ENCODE measurements around the gene CPTP.

CPTP gene

DNA sequence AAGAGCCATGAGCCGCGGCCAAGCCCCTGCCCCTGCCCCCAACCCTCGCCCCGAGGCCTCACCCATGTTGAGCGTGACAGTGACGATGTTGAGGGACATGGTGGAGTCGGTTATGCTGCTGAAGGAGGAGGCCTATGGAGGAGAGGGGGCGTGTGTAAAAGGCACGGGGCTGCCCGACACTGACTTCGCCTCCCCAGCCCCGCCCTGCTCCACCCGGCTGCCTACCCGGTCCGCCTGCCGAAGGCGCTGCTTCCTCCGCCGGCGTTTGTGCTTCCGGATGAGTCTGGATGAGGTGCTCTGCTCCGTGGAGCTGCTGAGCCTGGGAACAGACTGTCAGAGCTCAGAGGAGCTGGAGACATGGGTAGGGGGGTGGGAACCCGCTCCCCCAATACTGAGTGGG is 15.6 kb downstream of the CPTP start:
- H3K9ac ChIP-seq (ENCODE audit: low read depth, low read length, poor library complexity, severe bottlenecking): no peak overlapping the region
- no peaks in the 10 kb centered on the region for H3K4me1 ChIP-seq (ENCODE audit: insufficient read depth, low read length, poor library complexity, severe bottlenecking)
- H3K9me3 ChIP-seq (ENCODE audit: insufficient read depth, low read depth, low read length): no peaks in the 10 kb centered on the region
- no peak overlapping the region for H3K4me3 ChIP-seq (ENCODE audit: low read length, poor library complexity, severe bottlenecking)
- H2AFZ ChIP-seq (ENCODE audit: low read length): no peak overlapping the region
- H3F3A ChIP-seq (ENCODE audit: low read depth): no peaks in the 10 kb centered on the region
- H3K79me2 ChIP-seq (ENCODE audit: insufficient read depth, low read length): no peaks in the 10 kb centered on the region
- no peak overlapping the region for H3K4me2 ChIP-seq (ENCODE audit: low read depth, low read length, poor library complexity, severe bottlenecking)
- no peaks in the 10 kb centered on the region; the same call in 1 of the 2 replicates for H3K36me3 ChIP-seq (ENCODE audit: insufficient read depth, low read length)
- no peaks in the 10 kb centered on the region for H3K27me3 ChIP-seq (ENCODE audit: insufficient read depth, low read length, poor library complexity, severe bottlenecking)
- H4K20me1 ChIP-seq (ENCODE audit: insufficient read depth, low read length, poor library complexity, severe bottlenecking): peaks cover 9% of the 10 kb centered on the region
- TF ChIP-seq CTCF (conservative IDR thresholded peaks at IDR 0.05; ENCODE audit: low read length): no peak
- no peak for TF ChIP-seq EZH2phosphoT487 (IDR thresholded peaks at IDR 0.05; ENCODE audit: borderline replicate concordance)
- no peaks in the 10 kb centered on the region for H3K9me2 ChIP-seq (replicated peaks; ENCODE audit: low read depth, low read length)

DNA sequence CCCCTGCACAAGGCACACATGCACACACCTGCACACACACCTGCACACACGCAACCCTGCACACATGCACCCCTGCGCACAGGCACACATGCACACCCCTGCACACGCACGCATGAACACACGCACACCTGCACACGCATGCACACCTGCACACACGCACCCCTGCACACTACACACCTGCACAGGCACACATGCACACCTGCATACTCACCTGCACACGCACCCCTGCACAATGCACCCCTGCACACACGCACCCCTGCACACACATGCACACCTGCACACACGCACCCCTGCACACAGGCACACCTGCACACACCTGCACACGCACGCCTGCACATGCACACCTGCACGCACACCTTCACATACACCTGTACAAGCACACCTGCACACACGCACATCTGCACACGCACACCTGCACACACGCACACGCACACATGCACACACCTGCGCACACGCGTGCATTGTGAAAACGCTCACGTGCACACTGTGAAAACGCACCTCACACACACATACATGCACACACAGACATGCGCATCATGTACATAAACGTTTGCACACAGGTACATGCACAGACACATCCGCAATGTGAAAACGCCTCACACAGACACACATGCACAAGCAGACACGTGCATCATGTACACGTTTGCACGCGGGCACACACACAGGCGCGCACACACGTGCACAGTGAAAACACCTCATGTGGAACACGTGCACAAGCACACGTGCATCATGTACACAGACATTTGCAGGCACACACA is 16.4 kb downstream of the CPTP start:
- no peak overlapping the region for H2AFZ ChIP-seq (ENCODE audit: low read length)
- no peaks in the 10 kb centered on the region for H3K4me1 ChIP-seq (ENCODE audit: insufficient read depth, low read length, poor library complexity, severe bottlenecking)
- H3K36me3 ChIP-seq (ENCODE audit: insufficient read depth, low read length): no peaks in the 10 kb centered on the region; the same call in 1 of the 2 replicates
- TF ChIP-seq CTCF (conservative IDR thresholded peaks at IDR 0.05; ENCODE audit: low read length) (no peak), EZH2phosphoT487 (IDR thresholded peaks at IDR 0.05; ENCODE audit: borderline replicate concordance) (no peak)
- H3F3A ChIP-seq (ENCODE audit: low read depth): no peaks in the 10 kb centered on the region
- no peak overlapping the region for H3K4me3 ChIP-seq (ENCODE audit: low read length, poor library complexity, severe bottlenecking)
- peaks cover 5% of the 10 kb centered on the region; the same call in 1 of the 2 replicates for H3K79me2 ChIP-seq (ENCODE audit: insufficient read depth, low read length)
- H3K9me2 ChIP-seq (replicated peaks; ENCODE audit: low read depth, low read length): no peaks in the 10 kb centered on the region
- H3K27me3 ChIP-seq (ENCODE audit: insufficient read depth, low read length, poor library complexity, severe bottlenecking): no peaks in the 10 kb centered on the region
- H3K4me2 ChIP-seq (ENCODE audit: low read depth, low read length, poor library complexity, severe bottlenecking): no peak overlapping the region
- no peaks in the 10 kb centered on the region for H3K9me3 ChIP-seq (ENCODE audit: insufficient read depth, low read depth, low read length)
- peaks cover 9% of the 10 kb centered on the region for H4K20me1 ChIP-seq (ENCODE audit: insufficient read depth, low read length, poor library complexity, severe bottlenecking)
- no peak overlapping the region for H3K9ac ChIP-seq (ENCODE audit: low read depth, low read length, poor library complexity, severe bottlenecking)

DNA sequence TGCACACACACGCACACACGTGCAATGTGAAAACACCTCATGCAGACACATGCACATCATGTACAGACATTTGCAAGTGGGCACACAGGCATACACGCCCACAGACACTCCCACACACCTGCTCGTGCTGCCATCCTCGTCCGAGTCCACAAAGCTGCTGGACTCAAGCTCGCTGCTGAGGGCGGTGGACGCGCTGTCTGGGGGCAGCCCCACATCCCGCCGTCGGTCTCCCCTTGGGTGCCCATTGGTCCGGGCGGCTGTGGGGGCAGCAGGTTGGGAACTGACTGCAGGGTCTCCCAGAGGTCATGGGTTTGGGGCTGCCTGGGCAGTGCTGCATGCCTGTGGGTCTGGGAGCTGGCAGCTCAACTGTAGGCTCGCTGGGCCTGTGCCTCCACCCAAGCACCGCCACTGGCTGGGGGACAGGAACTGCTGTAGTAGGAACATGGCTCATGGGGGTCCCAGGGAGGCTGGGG is 17.0 kb downstream of the CPTP start:
- TF ChIP-seq EZH2phosphoT487 (IDR thresholded peaks at IDR 0.05; ENCODE audit: borderline replicate concordance): no peak
- TF ChIP-seq CTCF (conservative IDR thresholded peaks at IDR 0.05; ENCODE audit: low read length): no peak
- no peaks in the 10 kb centered on the region for H3K9me2 ChIP-seq (replicated peaks; ENCODE audit: low read depth, low read length)
- H2AFZ ChIP-seq (ENCODE audit: low read length): no peak overlapping the region
- H3K36me3 ChIP-seq (ENCODE audit: insufficient read depth, low read length): no peaks in the 10 kb centered on the region; the same call in 1 of the 2 replicates
- H3K4me1 ChIP-seq (ENCODE audit: insufficient read depth, low read length, poor library complexity, severe bottlenecking): no peaks in the 10 kb centered on the region
- no peak overlapping the region for H3K4me3 ChIP-seq (ENCODE audit: low read length, poor library complexity, severe bottlenecking)
- H4K20me1 ChIP-seq (ENCODE audit: insufficient read depth, low read length, poor library complexity, severe bottlenecking): peaks cover 9% of the 10 kb centered on the region
- H3F3A ChIP-seq (ENCODE audit: low read depth): no peaks in the 10 kb centered on the region
- H3K4me2 ChIP-seq (ENCODE audit: low read depth, low read length, poor library complexity, severe bottlenecking): no peak overlapping the region
- no peak overlapping the region for H3K9ac ChIP-seq (ENCODE audit: low read depth, low read length, poor library complexity, severe bottlenecking)
- H3K9me3 ChIP-seq (ENCODE audit: insufficient read depth, low read depth, low read length): no peaks in the 10 kb centered on the region
- H3K79me2 ChIP-seq (ENCODE audit: insufficient read depth, low read length): peaks cover 8% of the 10 kb centered on the region; the same call in 1 of the 2 replicates
- no peaks in the 10 kb centered on the region for H3K27me3 ChIP-seq (ENCODE audit: insufficient read depth, low read length, poor library complexity, severe bottlenecking)
